GM23248 (cell line): ENCODE results near the gene MTERF2.

Source experiments
- EZH2 ChIP-seq: fragments of 200-600 bp; sonication (generic); IDR thresholded peaks from 2 replicates; pipeline ENCODE4 v1.6.1; 2018; ENCODE audit warnings: antibody characterized with exemption, mild to moderate bottlenecking; ENCODE audit not compliant: insufficient read depth, poor library complexity, severe bottlenecking
- EZH2phosphoT487 ChIP-seq: fragments of 200-600 bp; sonication (generic); IDR thresholded peaks from 2 replicates; pipeline ENCODE4 v1.6.1; 2018; ENCODE audit warnings: antibody characterized with exemption, moderate library complexity, mild to moderate bottlenecking, low read depth; ENCODE audit not compliant: insufficient read depth

DNA sequence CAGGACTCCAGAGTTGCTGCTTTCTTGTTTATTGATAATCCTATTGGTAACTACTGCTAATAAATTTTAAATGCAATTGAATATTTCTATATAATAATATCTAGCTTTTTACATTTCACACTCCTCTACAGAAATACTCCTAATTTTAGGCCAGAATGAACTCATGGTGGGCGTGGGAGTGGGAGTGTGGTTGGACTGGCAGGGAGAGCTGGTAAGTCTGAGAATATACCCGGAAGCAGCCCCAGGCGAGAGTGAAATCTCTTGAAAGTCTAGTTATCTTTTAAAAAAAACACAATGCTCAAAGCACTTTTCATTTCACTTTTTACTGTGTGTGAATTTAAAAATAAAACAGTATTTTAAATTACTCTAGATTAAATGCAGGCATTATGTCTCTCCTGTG lies 26.5 kb downstream of the MTERF2 start:
- no peak for TF ChIP-seq EZH2
- no peak for TF ChIP-seq EZH2phosphoT487
